Measurements from ENCODE around the gene UPF2. TPM values are rescaled to one million over a fixed set of nuclear protein-coding genes. Genes with fewer than 3 reads are reported as not detected.

The UPF2 gene
- total and polyA plus RNA-seq, 2 donors from 2014 or later, result 8.4 to 19.4 TPM

GRCh38 chr10:11913079-11913641, 129.4 kb downstream of the UPF2 start:
- no peaks in the 10 kb centered on the region for H3K9me3 ChIP-seq (ENCODE audit: control insufficient read depth in 2 of 3, insufficient read depth in 1 of 3, low read length in 3 of 3)
- DNase-seq, result peak in 3 of 5 donors; percentile 13 to 21 (median 20)
- H3K36me3 ChIP-seq (ENCODE audit: control insufficient read depth in 2 of 3, insufficient read depth in 3 of 3, low read length in 3 of 3), result no peaks in the 10 kb centered on the region
- H3K27ac ChIP-seq (ENCODE audit: low read depth in 2 of 2, low read length in 2 of 2), result no peak overlapping the region
- peak overlapping the region in 1 of 3 donors; percentile 7 for H3K9ac ChIP-seq (ENCODE audit: low read length in 3 of 3)
- FAIRE-seq, result no peak
- TF ChIP-seq, protein P1, sequence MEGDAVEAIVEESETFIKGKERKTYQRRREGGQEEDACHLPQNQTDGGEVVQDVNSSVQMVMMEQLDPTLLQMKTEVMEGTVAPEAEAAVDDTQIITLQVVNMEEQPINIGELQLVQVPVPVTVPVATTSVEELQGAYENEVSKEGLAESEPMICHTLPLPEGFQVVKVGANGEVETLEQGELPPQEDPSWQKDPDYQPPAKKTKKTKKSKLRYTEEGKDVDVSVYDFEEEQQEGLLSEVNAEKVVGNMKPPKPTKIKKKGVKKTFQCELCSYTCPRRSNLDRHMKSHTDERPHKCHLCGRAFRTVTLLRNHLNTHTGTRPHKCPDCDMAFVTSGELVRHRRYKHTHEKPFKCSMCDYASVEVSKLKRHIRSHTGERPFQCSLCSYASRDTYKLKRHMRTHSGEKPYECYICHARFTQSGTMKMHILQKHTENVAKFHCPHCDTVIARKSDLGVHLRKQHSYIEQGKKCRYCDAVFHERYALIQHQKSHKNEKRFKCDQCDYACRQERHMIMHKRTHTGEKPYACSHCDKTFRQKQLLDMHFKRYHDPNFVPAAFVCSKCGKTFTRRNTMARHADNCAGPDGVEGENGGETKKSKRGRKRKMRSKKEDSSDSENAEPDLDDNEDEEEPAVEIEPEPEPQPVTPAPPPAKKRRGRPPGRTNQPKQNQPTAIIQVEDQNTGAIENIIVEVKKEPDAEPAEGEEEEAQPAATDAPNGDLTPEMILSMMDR (IDR thresholded peaks at IDR 0.05; ENCODE audit: borderline replicate concordance, extremely low read depth, insufficient read depth), result no peak
- intact Hi-C loops (cut with DNase I), result no loop called here
- no peaks in the 10 kb centered on the region for H3K27me3 ChIP-seq (ENCODE audit: control insufficient read depth, insufficient read depth, low read length)
- H3K4me3 ChIP-seq (ENCODE audit: low read length in 3 of 3), result no peak overlapping the region
- H3K4me1 ChIP-seq (ENCODE audit: control insufficient read depth in 2 of 3, insufficient read depth in 2 of 3, low read depth in 1 of 3, low read length in 3 of 3), result peaks cover 0 to 8% (median 0%) of the 10 kb centered on the region in 3 donors

- H3K9me3 ChIP-seq (ENCODE audit: control insufficient read depth in 2 of 3, insufficient read depth in 1 of 3, low read length in 3 of 3), result no peaks in the 10 kb centered on the region
- H3K9ac ChIP-seq (ENCODE audit: low read length in 3 of 3), result no peak overlapping the region
- FAIRE-seq (no peak), DNase-seq (no peak)
- no peaks in the 10 kb centered on the region for H3K27me3 ChIP-seq (ENCODE audit: control insufficient read depth, insufficient read depth, low read length)
- peaks cover 0 to 8% (median 0%) of the 10 kb centered on the region in 3 donors for H3K4me1 ChIP-seq (ENCODE audit: control insufficient read depth in 2 of 3, insufficient read depth in 2 of 3, low read depth in 1 of 3, low read length in 3 of 3)
- intact Hi-C loops (cut with DNase I), result no loop called here
- no peak overlapping the region for H3K4me3 ChIP-seq (ENCODE audit: low read length in 3 of 3)
- no peaks in the 10 kb centered on the region for H3K36me3 ChIP-seq (ENCODE audit: control insufficient read depth in 2 of 3, insufficient read depth in 3 of 3, low read length in 3 of 3)
- TF ChIP-seq, protein P1 (IDR thresholded peaks at IDR 0.05; ENCODE audit: borderline replicate concordance, extremely low read depth, insufficient read depth), result no peak
- H3K27ac ChIP-seq (ENCODE audit: low read depth in 2 of 2, low read length in 2 of 2), result no peak overlapping the region
Measured at GRCh38 chr10:11910102-11910501, 132.5 kb downstream of the UPF2 start.

GRCh38 chr10:11909618-11910017, 133.0 kb downstream of the UPF2 start:
- Histone ChIP-seq H3K4me1 (ENCODE audit: control insufficient read depth in 2 of 3, insufficient read depth in 2 of 3, low read depth in 1 of 3, low read length in 3 of 3) (peaks cover 0 to 8% (median 0%) of the 10 kb centered on the region in 3 donors), H3K36me3 (ENCODE audit: control insufficient read depth in 2 of 3, insufficient read depth in 3 of 3, low read length in 3 of 3) (no peaks in the 10 kb centered on the region), H3K9ac (ENCODE audit: low read length in 3 of 3) (no peak overlapping the region), H3K9me3 (ENCODE audit: control insufficient read depth in 2 of 3, insufficient read depth in 1 of 3, low read length in 3 of 3) (no peaks in the 10 kb centered on the region), H3K27ac (ENCODE audit: low read depth in 2 of 2, low read length in 2 of 2) (no peak overlapping the region), H3K27me3 (ENCODE audit: control insufficient read depth, insufficient read depth, low read length) (no peaks in the 10 kb centered on the region), H3K4me3 (ENCODE audit: low read length in 3 of 3) (no peak overlapping the region)
- TF ChIP-seq, protein P1 (IDR thresholded peaks at IDR 0.05; ENCODE audit: borderline replicate concordance, extremely low read depth, insufficient read depth), result no peak
- DNase-seq (no peak), FAIRE-seq (no peak)
- intact Hi-C loops (cut with DNase I), result no loop called here

DNA sequence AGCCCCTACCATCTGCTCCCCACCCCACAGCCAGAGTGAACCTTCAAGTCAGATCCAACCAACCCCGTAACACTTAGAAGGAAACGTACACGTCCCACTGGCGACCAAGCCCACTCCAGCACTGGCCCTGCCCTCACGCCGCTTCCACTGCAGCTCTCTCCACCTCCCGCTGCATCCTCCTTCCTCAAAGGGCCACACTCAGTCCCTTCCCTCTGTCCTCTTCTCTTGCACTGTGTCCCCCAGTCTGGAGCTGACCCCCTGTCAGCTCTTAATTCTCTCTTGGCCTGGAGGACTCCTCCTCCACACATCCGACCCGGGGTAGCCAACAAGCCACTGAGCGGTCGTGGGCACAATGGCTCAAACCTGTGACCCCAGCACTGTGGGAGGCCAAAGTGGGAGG, 133.6 kb downstream of the UPF2 start:
- intact Hi-C loops (cut with DNase I), result no loop called here
- no peak for FAIRE-seq
- no peaks in the 10 kb centered on the region for H3K27me3 ChIP-seq (ENCODE audit: control insufficient read depth, insufficient read depth, low read length)
- no peak overlapping the region for H3K27ac ChIP-seq (ENCODE audit: low read depth in 2 of 2, low read length in 2 of 2)
- no peak for DNase-seq
- no peak overlapping the region for H3K9ac ChIP-seq (ENCODE audit: low read length in 3 of 3)
- no peak overlapping the region for H3K4me3 ChIP-seq (ENCODE audit: low read length in 3 of 3)
- H3K4me1 ChIP-seq (ENCODE audit: control insufficient read depth in 2 of 3, insufficient read depth in 2 of 3, low read depth in 1 of 3, low read length in 3 of 3), result peaks cover 0 to 8% (median 0%) of the 10 kb centered on the region in 3 donors
- no peaks in the 10 kb centered on the region for H3K9me3 ChIP-seq (ENCODE audit: control insufficient read depth in 2 of 3, insufficient read depth in 1 of 3, low read length in 3 of 3)
- H3K36me3 ChIP-seq (ENCODE audit: control insufficient read depth in 2 of 3, insufficient read depth in 3 of 3, low read length in 3 of 3), result no peaks in the 10 kb centered on the region
- TF ChIP-seq, protein P1 (IDR thresholded peaks at IDR 0.05; ENCODE audit: borderline replicate concordance, extremely low read depth, insufficient read depth), result no peak
